ENCODE results near the gene MIER3.

The MIER3 gene

GRCh38 chr5:56985936-56986625 lies 34.2 kb upstream of the MIER3 start:
- TF ChIP-seq EZH2 (IDR thresholded peaks at IDR 0.05; ENCODE audit: borderline replicate concordance, low read depth, low read length, severe bottlenecking): no peak
- no peak for TF ChIP-seq CTCF (IDR thresholded peaks at IDR 0.05; ENCODE audit: borderline replicate concordance, extremely low read depth, low read length, poor library complexity, severe bottlenecking)
- H3K36me3 ChIP-seq (ENCODE audit: insufficient read depth, low read length): no peaks in the 10 kb centered on the region
- no peak for DNase-seq

DNA sequence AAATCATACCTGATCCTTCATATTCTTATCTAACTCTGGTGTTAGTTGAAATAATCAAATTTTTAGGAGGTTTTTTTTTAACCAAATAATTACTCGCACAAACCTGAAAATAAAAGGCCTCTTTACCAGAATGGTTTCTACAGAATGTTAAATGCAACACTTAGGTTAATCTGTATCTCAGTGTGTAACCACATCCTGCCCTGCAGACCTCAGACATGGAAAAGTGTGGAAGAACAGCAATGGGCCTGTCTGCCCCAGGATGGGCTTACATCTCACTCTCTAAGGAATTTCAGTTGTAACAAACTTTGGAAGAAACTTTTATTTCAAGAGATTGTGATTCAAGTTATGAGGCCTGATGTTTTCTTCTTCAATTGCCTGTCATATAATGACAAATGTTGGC lies 32.5 kb upstream of the MIER3 start:
- TF ChIP-seq EZH2 (IDR thresholded peaks at IDR 0.05; ENCODE audit: borderline replicate concordance, low read depth, low read length, severe bottlenecking): no peak

More at GRCh38 chr5:56985936-56986625, 34.2 kb upstream of the MIER3 start:
- H3K4me2 ChIP-seq (ENCODE audit: insufficient read depth, low read length): no peak overlapping the region
- no peak for ATAC-seq (ENCODE audit: insufficient read depth, low read depth)
- H3K4me3 ChIP-seq (ENCODE audit: low read depth in 1 of 2, low read length in 2 of 2): no peak overlapping the region
- no peak overlapping the region for H2AFZ ChIP-seq (ENCODE audit: low read depth, low read length)
- H3K9me3 ChIP-seq (ENCODE audit: insufficient read depth, low read length, severe bottlenecking): no peaks in the 10 kb centered on the region
- H3K9ac ChIP-seq (ENCODE audit: low read depth, low read length): no peak overlapping the region
- no peak overlapping the region for H3K27ac ChIP-seq (ENCODE audit: low read length)
- no peaks in the 10 kb centered on the region for H3K79me2 ChIP-seq (ENCODE audit: insufficient read depth, low read length)
- no peaks in the 10 kb centered on the region for H4K20me1 ChIP-seq (ENCODE audit: insufficient read depth, low read length)
- peaks cover 10% of the 10 kb centered on the region for H3K27me3 ChIP-seq (ENCODE audit: insufficient read depth, low read length, poor library complexity)
- peaks cover 3% of the 10 kb centered on the region; the same call in 1 of the 2 replicates for H3K4me1 ChIP-seq (ENCODE audit: insufficient read depth, low read length)

GRCh38 chr5:56983593-56984361 lies 31.9 kb upstream of the MIER3 start:
- H3K4me3 ChIP-seq (ENCODE audit: low read depth in 1 of 2, low read length in 2 of 2): no peak overlapping the region
- no peak overlapping the region for H3K9ac ChIP-seq (ENCODE audit: low read depth, low read length)
- H3K79me2 ChIP-seq (ENCODE audit: insufficient read depth, low read length): no peaks in the 10 kb centered on the region
- no peaks in the 10 kb centered on the region for H4K20me1 ChIP-seq (ENCODE audit: insufficient read depth, low read length)
- H2AFZ ChIP-seq (ENCODE audit: low read depth, low read length): no peak overlapping the region
- ATAC-seq (ENCODE audit: insufficient read depth, low read depth) (no peak), DNase-seq (no peak)
- H3K27ac ChIP-seq (ENCODE audit: low read length): no peak overlapping the region
- H3K4me1 ChIP-seq (ENCODE audit: insufficient read depth, low read length): peaks cover 3% of the 10 kb centered on the region; the same call in 1 of the 2 replicates
- H3K36me3 ChIP-seq (ENCODE audit: insufficient read depth, low read length): no peaks in the 10 kb centered on the region
- no peak overlapping the region for H3K4me2 ChIP-seq (ENCODE audit: insufficient read depth, low read length)
- TF ChIP-seq CTCF (IDR thresholded peaks at IDR 0.05; ENCODE audit: borderline replicate concordance, extremely low read depth, low read length, poor library complexity, severe bottlenecking) (no peak), EZH2 (IDR thresholded peaks at IDR 0.05; ENCODE audit: borderline replicate concordance, low read depth, low read length, severe bottlenecking) (no peak)
- peaks cover 5% of the 10 kb centered on the region for H3K27me3 ChIP-seq (ENCODE audit: insufficient read depth, low read length, poor library complexity)
- no peaks in the 10 kb centered on the region for H3K9me3 ChIP-seq (ENCODE audit: insufficient read depth, low read length, severe bottlenecking)

More for the DNA sequence above, 32.5 kb upstream of the MIER3 start:
- ATAC-seq (ENCODE audit: insufficient read depth, low read depth): peak; percentile 69; the same call in 2 of the 3 replicates
- peaks cover 5% of the 10 kb centered on the region for H3K27me3 ChIP-seq (ENCODE audit: insufficient read depth, low read length, poor library complexity)
- peaks cover 3% of the 10 kb centered on the region; the same call in 1 of the 2 replicates for H3K4me1 ChIP-seq (ENCODE audit: insufficient read depth, low read length)
- no peak for DNase-seq
- H3K79me2 ChIP-seq (ENCODE audit: insufficient read depth, low read length): no peaks in the 10 kb centered on the region
- no peaks in the 10 kb centered on the region for H3K9me3 ChIP-seq (ENCODE audit: insufficient read depth, low read length, severe bottlenecking)
- H4K20me1 ChIP-seq (ENCODE audit: insufficient read depth, low read length): no peaks in the 10 kb centered on the region
- H3K27ac ChIP-seq (ENCODE audit: low read length): no peak overlapping the region
- H3K36me3 ChIP-seq (ENCODE audit: insufficient read depth, low read length): no peaks in the 10 kb centered on the region
- no peak overlapping the region for H3K9ac ChIP-seq (ENCODE audit: low read depth, low read length)
- no peak overlapping the region for H2AFZ ChIP-seq (ENCODE audit: low read depth, low read length)
- H3K4me2 ChIP-seq (ENCODE audit: insufficient read depth, low read length): no peak overlapping the region
- H3K4me3 ChIP-seq (ENCODE audit: low read depth in 1 of 2, low read length in 2 of 2): no peak overlapping the region
